Measurements from ENCODE around the gene SPTLC2.
"Not testable (repeated sequence)": the region's sequence is repeated elsewhere in the genome, so short reads cannot be mapped to it uniquely, and the experiment has no call there.

The SPTLC2 gene, protein sequence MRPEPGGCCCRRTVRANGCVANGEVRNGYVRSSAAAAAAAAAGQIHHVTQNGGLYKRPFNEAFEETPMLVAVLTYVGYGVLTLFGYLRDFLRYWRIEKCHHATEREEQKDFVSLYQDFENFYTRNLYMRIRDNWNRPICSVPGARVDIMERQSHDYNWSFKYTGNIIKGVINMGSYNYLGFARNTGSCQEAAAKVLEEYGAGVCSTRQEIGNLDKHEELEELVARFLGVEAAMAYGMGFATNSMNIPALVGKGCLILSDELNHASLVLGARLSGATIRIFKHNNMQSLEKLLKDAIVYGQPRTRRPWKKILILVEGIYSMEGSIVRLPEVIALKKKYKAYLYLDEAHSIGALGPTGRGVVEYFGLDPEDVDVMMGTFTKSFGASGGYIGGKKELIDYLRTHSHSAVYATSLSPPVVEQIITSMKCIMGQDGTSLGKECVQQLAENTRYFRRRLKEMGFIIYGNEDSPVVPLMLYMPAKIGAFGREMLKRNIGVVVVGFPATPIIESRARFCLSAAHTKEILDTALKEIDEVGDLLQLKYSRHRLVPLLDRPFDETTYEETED

GRCh38 chr14:77616454-77617229 is at the start of gene SPTLC2:
Gene SPTLC2 (minus strand): TSS chr14:77616637. CDS start chr14:77616579, 58 bp downstream.
- peak; percentile 100 for DNase-seq

DNA sequence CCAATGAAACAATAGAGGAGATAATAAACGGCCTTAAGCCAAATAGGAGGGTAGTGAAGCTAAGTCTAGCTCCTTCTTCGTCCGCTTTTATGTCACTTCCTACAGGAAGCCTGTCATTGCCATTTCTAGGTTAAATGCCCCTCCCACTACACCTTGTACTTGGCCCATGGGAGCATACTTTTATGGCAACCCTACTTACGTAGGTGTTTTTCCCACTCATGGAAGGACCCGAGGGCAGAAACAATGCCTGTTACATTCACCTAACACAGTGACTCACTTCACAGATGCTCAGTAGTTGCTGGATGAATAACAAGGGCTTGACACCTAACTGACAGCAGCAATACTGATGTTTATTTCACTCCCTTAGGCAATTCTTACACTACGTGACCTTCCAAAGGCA is 46.9 kb upstream of the SPTLC2 start:
- DNase-seq: no peak

GRCh38 chr14:77661562-77661961 is 45.1 kb upstream of the SPTLC2 start:
- DNase-seq: not testable (repeated sequence)

- DNase-seq: peak in 1 of 2 donors; percentile 8
Observed at GRCh38 chr14:77660754-77661153, 44.3 kb upstream of the SPTLC2 start.

- DNase-seq: no peak
Observed at GRCh38 chr14:77659831-77660230, 43.4 kb upstream of the SPTLC2 start.

- DNase-seq: no peak
Observed at GRCh38 chr14:77657280-77657679, 40.8 kb upstream of the SPTLC2 start.

GRCh38 chr14:77654001-77654441 is 37.6 kb upstream of the SPTLC2 start:
- no peak for DNase-seq

- no peak for DNase-seq
Observed at GRCh38 chr14:77649326-77649725, 32.9 kb upstream of the SPTLC2 start.

- DNase-seq: no peak
Observed at GRCh38 chr14:77648520-77649200, 32.2 kb upstream of the SPTLC2 start.

GRCh38 chr14:77647853-77648252 is 31.4 kb upstream of the SPTLC2 start:
- no peak for DNase-seq

DNA sequence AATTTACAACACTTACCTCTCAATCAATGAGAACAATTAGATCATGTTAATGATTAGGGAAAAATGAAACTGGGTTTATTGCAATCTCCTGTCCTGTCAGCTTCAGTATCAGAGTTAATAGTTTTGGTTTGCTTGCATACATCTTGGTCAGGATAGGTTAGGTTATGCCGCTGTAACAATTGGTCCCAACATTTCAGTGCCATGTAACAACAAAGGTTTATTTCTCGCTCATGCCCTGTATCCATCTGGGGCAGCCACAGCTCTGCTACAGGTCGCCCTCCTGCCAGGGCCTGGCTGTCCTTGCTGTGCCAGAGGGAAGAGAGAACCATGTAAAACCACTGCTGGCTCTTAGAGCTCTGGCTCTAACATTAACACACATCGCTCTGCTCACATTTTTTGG is 30.5 kb upstream of the SPTLC2 start:
- DNase-seq: no peak

GRCh38 chr14:77645520-77646230 is 29.2 kb upstream of the SPTLC2 start:
- DNase-seq: no peak

GRCh38 chr14:77642407-77642806 is 26.0 kb upstream of the SPTLC2 start:
- no peak for DNase-seq

- peak; percentile 28 to 51 for DNase-seq
Observed at GRCh38 chr14:77641534-77642341, 25.3 kb upstream of the SPTLC2 start.

DNA sequence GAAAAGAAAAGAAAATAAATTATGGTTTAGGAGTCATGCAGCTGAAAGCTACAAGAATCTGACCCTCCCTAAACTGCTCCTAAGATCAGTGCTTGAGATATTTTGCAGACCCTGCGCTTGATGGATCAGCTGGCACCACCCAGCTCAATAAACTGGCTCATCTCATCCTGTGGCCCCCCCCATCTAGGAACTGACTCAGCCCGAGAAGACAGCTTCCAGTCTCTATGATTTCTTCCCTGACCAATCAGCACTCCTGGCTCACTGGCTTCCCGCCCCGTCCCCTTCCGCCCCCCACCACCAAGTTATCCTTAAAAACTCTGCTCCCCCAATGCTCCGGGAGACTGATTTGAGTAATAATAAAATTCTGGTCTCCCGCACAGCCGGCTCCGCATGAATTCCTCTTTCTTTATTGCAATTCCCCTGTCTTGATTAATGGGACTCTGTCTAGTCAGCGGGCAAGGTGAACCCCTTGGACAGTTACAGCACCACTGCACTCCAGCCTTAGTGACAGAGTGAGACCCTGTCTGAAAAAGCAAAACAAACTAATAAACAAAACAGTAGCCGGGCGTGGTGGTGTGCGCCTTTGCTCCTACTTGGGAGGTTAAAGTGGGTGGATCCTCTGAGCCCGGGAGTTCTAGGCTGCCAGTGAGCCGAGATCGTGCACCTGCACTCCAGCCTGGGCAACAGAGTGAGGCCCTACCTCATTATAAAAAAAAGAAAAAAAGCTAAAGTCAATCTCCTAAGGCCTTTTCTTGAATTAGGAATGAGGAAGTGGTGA is 24.5 kb upstream of the SPTLC2 start:
- no peak for DNase-seq

GRCh38 chr14:77638771-77639171 is 22.3 kb upstream of the SPTLC2 start:
- DNase-seq: no peak

GRCh38 chr14:77635869-77636268 is 19.4 kb upstream of the SPTLC2 start:
- DNase-seq: not testable (repeated sequence)

DNA sequence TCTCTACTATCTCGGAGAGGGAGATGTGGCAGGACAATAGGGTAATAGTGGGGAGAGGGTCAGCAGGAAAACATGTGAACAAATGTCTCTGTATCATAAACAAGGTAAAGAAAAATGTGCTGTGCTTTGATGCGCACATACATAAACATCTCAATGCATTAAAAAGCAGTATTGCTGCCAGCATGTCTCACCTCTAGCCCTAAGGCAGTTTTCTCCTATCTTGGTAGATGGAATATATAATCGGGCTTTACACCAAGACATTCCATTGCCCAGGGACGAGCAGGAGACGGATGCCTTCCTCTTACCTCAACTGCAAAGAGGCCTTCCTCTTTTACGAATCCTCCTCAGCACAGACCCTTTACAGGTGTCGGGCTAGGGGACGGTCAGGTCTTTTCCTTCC is 19.0 kb upstream of the SPTLC2 start:
- DNase-seq: not testable (repeated sequence)

- no peak for DNase-seq
Observed at GRCh38 chr14:77630111-77630510, 13.7 kb upstream of the SPTLC2 start.

GRCh38 chr14:77625360-77625759 is 8.9 kb upstream of the SPTLC2 start:
- no peak for DNase-seq

GRCh38 chr14:77623201-77623600 is 6.8 kb upstream of the SPTLC2 start:
- DNase-seq: no peak
